Upper lobe of left lung (tissue), 4 donors: ENCODE results near the gene TMEM41B.

ENCODE experiments used
- CTCF ChIP-seq, 6 experiments: fragments of 450-650 bp in 4 of 6; fragments of 200-600 bp in 2 of 6; sonication (generic) in 2 of 6; IDR thresholded peaks; one replicate each; pipeline ENCODE4 v1.5.1; 2016 to 2019; ENCODE audit warnings: antibody characterized with exemption in 6 of 6
- EP300 ChIP-seq, 4 donors: sonication (generic); formaldehyde crosslinking; IDR thresholded peaks; one replicate each; pipeline ENCODE4 v1.5.1; 2017; ENCODE audit warnings: antibody characterized with exemption in 4 of 4, control low read depth in 2 of 4
- POLR2A ChIP-seq, 4 donors: fragments of 450-650 bp; IDR thresholded peaks; one replicate each; pipeline ENCODE4 v1.5.1; 2016 to 2017; ENCODE audit warnings: antibody characterized with exemption in 4 of 4, mild to moderate bottlenecking in 2 of 4
- POLR2AphosphoS5 ChIP-seq, 2 donors: sonication (generic); formaldehyde crosslinking; IDR thresholded peaks; one replicate each; pipeline ENCODE4 v1.5.1; 2017; ENCODE audit warnings: antibody characterized with exemption in 2 of 2

GRCh38 chr11:9351321-9351881 lies 37.0 kb upstream of the TMEM41B start:
- no peak for TF ChIP-seq CTCF (IDR thresholded peaks at IDR 0.05)
- TF ChIP-seq POLR2A (IDR thresholded peaks at IDR 0.05) = no peak
- TF ChIP-seq EP300 (IDR thresholded peaks at IDR 0.05) = no peak
- no peak for TF ChIP-seq POLR2AphosphoS5 (IDR thresholded peaks at IDR 0.05)
